HG03097 (cell line): Measurements from ENCODE around the gene ZNF512B.

ENCODE experiments used
- ATAC-seq: cut with Tn5 transposase; IDR thresholded peaks from one replicate; pipeline ENCODE4 v1.9.1; 2021; ENCODE audit not compliant: unreplicated experiment, low FRiP score

ZNF512B gene

GRCh38 chr20:63951398-63952209 is 18.1 kb downstream of the ZNF512B start:
- ATAC-seq = no peak

GRCh38 chr20:63950701-63951397 is 18.9 kb downstream of the ZNF512B start:
- ATAC-seq = no peak

GRCh38 chr20:63947638-63948456 is 21.9 kb downstream of the ZNF512B start:
- no peak for ATAC-seq

GRCh38 chr20:63946986-63947637 is 22.6 kb downstream of the ZNF512B start:
- ATAC-seq = no peak

- ATAC-seq = no peak
Observed at GRCh38 chr20:63945921-63946920, 23.5 kb downstream of the ZNF512B start.

GRCh38 chr20:63945031-63945658 is 24.6 kb downstream of the ZNF512B start:
- no peak for ATAC-seq

- no peak for ATAC-seq
Observed at GRCh38 chr20:63944078-63944941, 25.4 kb downstream of the ZNF512B start.

- ATAC-seq = no peak
Observed at GRCh38 chr20:63943808-63944077, 26.0 kb downstream of the ZNF512B start.

- no peak for ATAC-seq
Observed at GRCh38 chr20:63942969-63943807, 26.5 kb downstream of the ZNF512B start.

GRCh38 chr20:63942250-63942951 is 27.3 kb downstream of the ZNF512B start:
- no peak for ATAC-seq

- no peak for ATAC-seq
Observed at GRCh38 chr20:63941282-63942081, 28.2 kb downstream of the ZNF512B start.

GRCh38 chr20:63940472-63941266 is 29.1 kb downstream of the ZNF512B start:
- ATAC-seq = no peak

- ATAC-seq = no peak
Observed at GRCh38 chr20:63940071-63940471, 29.7 kb downstream of the ZNF512B start.

- no peak for ATAC-seq
Observed at GRCh38 chr20:63939061-63939935, 30.4 kb downstream of the ZNF512B start.
